Measurements from ENCODE around the gene CITED2. TPM values are rescaled to one million over a fixed set of nuclear protein-coding genes. Genes with fewer than 3 reads are reported as not detected.

Gene CITED2
- total RNA-seq, 2 donors from 2014 or later = 119 to 208 TPM

GRCh38 chr6:139375226-139376016 lies 973 bp upstream of the CITED2 start:
- peak overlapping the region; percentile 84 to 87 for H3K4me3 ChIP-seq
- peak; percentile 93 for DNase-seq (ENCODE audit: low spot score)
- peaks cover 0 to 17% of the 10 kb centered on the region in 2 donors for H3K4me1 ChIP-seq
- no peaks in the 10 kb centered on the region for H3K9me3 ChIP-seq
- peaks cover 30% of the 10 kb centered on the region for H3K36me3 ChIP-seq
- H3K27ac ChIP-seq = peak overlapping the region; percentile 94 to 96
- TF ChIP-seq CTCF (IDR thresholded peaks at IDR 0.05) = no peak
- no peaks in the 10 kb centered on the region for H3K27me3 ChIP-seq

- Histone ChIP-seq H3K4me3 (peak overlapping the region; percentile 84 to 87), H3K36me3 (peaks cover 30% of the 10 kb centered on the region), H3K4me1 (peaks cover 0 to 32% of the 10 kb centered on the region in 2 donors), H3K9me3 (no peaks in the 10 kb centered on the region), H3K27me3 (no peaks in the 10 kb centered on the region), H3K27ac (peak overlapping the region; percentile 94 to 96)
- no peak for TF ChIP-seq CTCF (IDR thresholded peaks at IDR 0.05)
- no peak for DNase-seq (ENCODE audit: low spot score)
Measured at GRCh38 chr6:139373928-139374356, 506 bp downstream of the CITED2 start.

GRCh38 chr6:139373154-139373927 lies 1.1 kb downstream of the CITED2 start:
- Histone ChIP-seq H3K27me3 (no peaks in the 10 kb centered on the region), H3K9me3 (no peaks in the 10 kb centered on the region), H3K4me1 (peaks cover 0 to 36% of the 10 kb centered on the region in 2 donors), H3K27ac (peak overlapping the region; percentile 94 to 96), H3K36me3 (peaks cover 30% of the 10 kb centered on the region), H3K4me3 (peak overlapping the region; percentile 84 to 87)
- peak in 1 of 2 donors; percentile 58 for TF ChIP-seq CTCF (IDR thresholded peaks at IDR 0.05)
- peak; percentile 68 for DNase-seq (ENCODE audit: low spot score)

GRCh38 chr6:139372326-139373153 lies 1.9 kb downstream of the CITED2 start:
- Histone ChIP-seq H3K4me3 (peak overlapping the region; percentile 84 to 87), H3K36me3 (peaks cover 30% of the 10 kb centered on the region), H3K27me3 (no peaks in the 10 kb centered on the region), H3K9me3 (no peaks in the 10 kb centered on the region), H3K27ac (peak overlapping the region; percentile 94 to 96), H3K4me1 (peaks cover 0 to 42% of the 10 kb centered on the region in 2 donors)
- no peak for DNase-seq (ENCODE audit: low spot score)
- no peak for TF ChIP-seq CTCF (IDR thresholded peaks at IDR 0.05)

GRCh38 chr6:139371421-139372203 lies 2.8 kb downstream of the CITED2 start:
- TF ChIP-seq CTCF (IDR thresholded peaks at IDR 0.05) = no peak
- DNase-seq (ENCODE audit: low spot score) = no peak
- Histone ChIP-seq H3K4me1 (peaks cover 0 to 34% of the 10 kb centered on the region in 2 donors), H3K27ac (peak overlapping the region; percentile 94 to 96), H3K9me3 (no peaks in the 10 kb centered on the region), H3K27me3 (no peaks in the 10 kb centered on the region), H3K4me3 (peak overlapping the region; percentile 84 to 87), H3K36me3 (peaks cover 30% of the 10 kb centered on the region)

All from right atrium auricular region (tissue), 2 donors.